DMS53 treated with DMSO at 0.1 percent for 48 hours (cell line): ENCODE results near the gene CCSER1.
"Not testable (repeated sequence)": the region's sequence is repeated elsewhere in the genome, so short reads cannot be mapped to it uniquely, and the experiment has no call there.

ENCODE experiments used
- DNase-seq: peaks from one replicate; lab custom pipeline; 2025; ENCODE audit not compliant: unreplicated experiment; lab: John Stamatoyannopoulos, UW

The CCSER1 gene

GRCh38 chr4:90425893-90426292 lies 298.7 kb downstream of the CCSER1 start:
- DNase-seq, result no peak

- DNase-seq, result no peak
Observed at GRCh38 chr4:90438522-90438921, 311.3 kb downstream of the CCSER1 start.

- no peak for DNase-seq
Observed at GRCh38 chr4:90441770-90442169, 314.6 kb downstream of the CCSER1 start.

- DNase-seq, result no peak
Observed at GRCh38 chr4:90442619-90443018, 315.4 kb downstream of the CCSER1 start.

GRCh38 chr4:90443231-90443630 lies 316.0 kb downstream of the CCSER1 start:
- peak; percentile 50 for DNase-seq

- no peak for DNase-seq
Observed at GRCh38 chr4:90444904-90445303, 317.7 kb downstream of the CCSER1 start.

- DNase-seq, result no peak
Observed at GRCh38 chr4:90445380-90445779, 318.2 kb downstream of the CCSER1 start.

GRCh38 chr4:90449626-90450025 lies 322.4 kb downstream of the CCSER1 start:
- no peak for DNase-seq

GRCh38 chr4:90456891-90457290 lies 329.7 kb downstream of the CCSER1 start:
- no peak for DNase-seq

GRCh38 chr4:90457817-90458216 lies 330.6 kb downstream of the CCSER1 start:
- no peak for DNase-seq

- no peak for DNase-seq
Observed at GRCh38 chr4:90458576-90458975, 331.4 kb downstream of the CCSER1 start.

- no peak for DNase-seq
Observed at GRCh38 chr4:90474484-90474883, 347.3 kb downstream of the CCSER1 start.

- DNase-seq, result no peak
Observed at GRCh38 chr4:90476019-90476418, 348.8 kb downstream of the CCSER1 start.

- DNase-seq, result no peak
Observed at GRCh38 chr4:90476586-90476985, 349.4 kb downstream of the CCSER1 start.

GRCh38 chr4:90484894-90485293 lies 357.7 kb downstream of the CCSER1 start:
- not testable (repeated sequence) for DNase-seq

GRCh38 chr4:90486346-90486745 lies 359.2 kb downstream of the CCSER1 start:
- no peak for DNase-seq

GRCh38 chr4:90495211-90495610 lies 368.0 kb downstream of the CCSER1 start:
- no peak for DNase-seq

GRCh38 chr4:90495936-90496335 lies 368.7 kb downstream of the CCSER1 start:
- no peak for DNase-seq

GRCh38 chr4:90498175-90498574 lies 371.0 kb downstream of the CCSER1 start:
- no peak for DNase-seq

- no peak for DNase-seq
Observed at GRCh38 chr4:90503677-90504076, 376.5 kb downstream of the CCSER1 start.

GRCh38 chr4:90515191-90515590 lies 388.0 kb downstream of the CCSER1 start:
- DNase-seq, result no peak

GRCh38 chr4:90528551-90528950 lies 401.4 kb downstream of the CCSER1 start:
- no peak for DNase-seq

- DNase-seq, result no peak
Observed at GRCh38 chr4:90536408-90536807, 409.2 kb downstream of the CCSER1 start.

- DNase-seq, result no peak
Observed at GRCh38 chr4:90537491-90537890, 410.3 kb downstream of the CCSER1 start.
